ENCODE results near the gene CTTN. TPM values are rescaled to one million over a fixed set of nuclear protein-coding genes. Genes with fewer than 3 reads are reported as not detected.

CTTN gene
- total and polyA plus RNA-seq, 2 of the 8 experiments (the other 6 are each of a cell fraction or from before 2014, with no cell fraction given): 84.6 to 216 TPM

DNA sequence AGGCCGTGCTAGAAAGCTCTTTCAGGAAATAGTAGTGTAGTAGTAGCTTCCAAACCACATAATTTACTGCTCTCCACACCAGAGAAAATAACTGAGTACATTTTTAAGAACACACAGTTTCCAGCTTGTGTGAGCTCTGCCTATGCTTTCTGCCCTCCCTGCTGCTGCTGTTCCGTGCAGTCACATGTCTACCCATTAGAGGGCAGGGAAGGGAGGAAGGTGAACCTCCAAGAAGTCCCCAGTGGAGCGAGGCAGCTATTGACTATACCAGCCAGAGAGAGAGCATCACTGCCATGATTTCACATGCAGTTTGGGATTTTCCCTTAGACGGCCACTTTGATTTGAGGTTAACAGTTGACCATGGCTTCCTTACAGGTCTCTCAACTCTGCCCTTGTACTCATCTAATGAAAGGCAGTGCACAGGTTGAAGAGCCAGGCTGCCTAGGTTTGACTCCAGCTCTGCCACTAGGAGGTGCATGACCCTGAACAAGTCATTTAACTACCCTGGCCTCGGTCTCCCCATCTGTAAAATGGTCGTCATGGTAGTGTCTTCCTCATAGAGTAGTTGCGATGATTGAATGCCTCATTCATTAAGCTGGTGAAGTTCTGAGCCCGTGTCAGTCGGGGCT, 19.7 kb upstream of the CTTN start:
- H2BK12ac ChIP-seq (ENCODE audit: low read depth, low read length): no peak overlapping the region
- no peak overlapping the region for H2BK20ac ChIP-seq (ENCODE audit: low read length)
- no peak overlapping the region for H3K4me2 ChIP-seq (ENCODE audit: insufficient read depth in 1 of 2, low read depth in 2 of 2, low read length in 2 of 2)
- H4K8ac ChIP-seq (ENCODE audit: extremely low read depth, insufficient read depth, low read length): no peak overlapping the region
- H2BK15ac ChIP-seq (ENCODE audit: low read length): no peak overlapping the region
- no peak overlapping the region for H3K27ac ChIP-seq (ENCODE audit: low read depth, low read length)
- H3K79me1 ChIP-seq (ENCODE audit: low read depth, low read length): no peaks in the 10 kb centered on the region; the same call in 1 of the 2 replicates
- no peak for DNase-seq (ENCODE audit: low read depth in 1 of 2, low spot score in 2 of 2)
- no peak overlapping the region for H3K14ac ChIP-seq (ENCODE audit: insufficient read length)
- H3K18ac ChIP-seq (ENCODE audit: extremely low read depth, low read length): no peak overlapping the region
- no peaks in the 10 kb centered on the region for H3K23me2 ChIP-seq (ENCODE audit: low read depth, low read length)
- H4K20me1 ChIP-seq (replicated peaks in 1 of 2; ENCODE audit: control insufficient read depth in 1 of 2, insufficient read depth in 2 of 2, low read length in 2 of 2): peaks cover 1 to 8% of the 10 kb centered on the region in 2 experiments
- WGBS, 2 experiments (ENCODE audit: extremely low coverage in 1 of 2, insufficient coverage in 1 of 2, insufficient read length in 1 of 2, insufficient replicate concordance in 2 of 2, low coverage in 1 of 2, low lambda C conversion rate in 2 of 2, missing lambda C conversion rate in 1 of 2): 88% methylated on average over 9 of the region's 9 CpGs; no CpG with 5 or more reads in 1 of the 2 experiments
- no peak overlapping the region for H3K23ac ChIP-seq (ENCODE audit: insufficient read length)
- H3K4me3 ChIP-seq (ENCODE audit: extremely low read depth in 1 of 4, insufficient read depth in 2 of 4, low read depth in 3 of 4, low read length in 4 of 4): no peak overlapping the region
- no peak overlapping the region for H3K56ac ChIP-seq (replicated peaks; ENCODE audit: insufficient read length, low read depth, low read length)
- ChIA-PET CTCF (ENCODE audit: partially characterized antibody) (interaction anchor here (0.7 to 2.5 kb wide), 16 partner anchors 9 to 147 kb away, joined by 3 to 15 read pairs (median 4); partner anchors contain the start of gene CTTN), POLR2A (ENCODE audit: partially characterized antibody) (interaction anchor here (0.9 to 1.6 kb wide), 4 partner anchors 9 to 23 kb away, joined by 3 to 5 read pairs (median 4); no protein-coding TSS in a partner anchor)
- H3K4ac ChIP-seq (replicated peaks; ENCODE audit: insufficient read length, low read depth, low read length): no peak overlapping the region
- TF ChIP-seq RAD21 (IDR thresholded peaks at IDR 0.05 in 1 of 2, conservative IDR thresholded peaks at IDR 0.05 in 1 of 2; ENCODE audit: low read depth in 2 of 2, low read length in 2 of 2): peak in 1 of 2 experiments; percentile 18; a peak in 1 of 4 replicates
- TF ChIP-seq KDM5A (IDR thresholded peaks at IDR 0.05; ENCODE audit: low read length): no peak
- no peak for TF ChIP-seq BRCA1 (IDR thresholded peaks at IDR 0.05; ENCODE audit: low read depth, low read length)
- TF ChIP-seq TCF12 (IDR thresholded peaks at IDR 0.05; ENCODE audit: low read depth, low read length): no peak
- peak; percentile 89; the same call in 1 of the 2 replicates for TF ChIP-seq KDM1A (IDR thresholded peaks at IDR 0.05; ENCODE audit: borderline replicate concordance, low read length)
- TF ChIP-seq, protein P1, sequence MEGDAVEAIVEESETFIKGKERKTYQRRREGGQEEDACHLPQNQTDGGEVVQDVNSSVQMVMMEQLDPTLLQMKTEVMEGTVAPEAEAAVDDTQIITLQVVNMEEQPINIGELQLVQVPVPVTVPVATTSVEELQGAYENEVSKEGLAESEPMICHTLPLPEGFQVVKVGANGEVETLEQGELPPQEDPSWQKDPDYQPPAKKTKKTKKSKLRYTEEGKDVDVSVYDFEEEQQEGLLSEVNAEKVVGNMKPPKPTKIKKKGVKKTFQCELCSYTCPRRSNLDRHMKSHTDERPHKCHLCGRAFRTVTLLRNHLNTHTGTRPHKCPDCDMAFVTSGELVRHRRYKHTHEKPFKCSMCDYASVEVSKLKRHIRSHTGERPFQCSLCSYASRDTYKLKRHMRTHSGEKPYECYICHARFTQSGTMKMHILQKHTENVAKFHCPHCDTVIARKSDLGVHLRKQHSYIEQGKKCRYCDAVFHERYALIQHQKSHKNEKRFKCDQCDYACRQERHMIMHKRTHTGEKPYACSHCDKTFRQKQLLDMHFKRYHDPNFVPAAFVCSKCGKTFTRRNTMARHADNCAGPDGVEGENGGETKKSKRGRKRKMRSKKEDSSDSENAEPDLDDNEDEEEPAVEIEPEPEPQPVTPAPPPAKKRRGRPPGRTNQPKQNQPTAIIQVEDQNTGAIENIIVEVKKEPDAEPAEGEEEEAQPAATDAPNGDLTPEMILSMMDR (IDR thresholded peaks at IDR 0.05; ENCODE audit: control extremely low read depth in 1 of 3, insufficient read depth in 1 of 3, low read depth in 1 of 3, low read length in 3 of 3): peak; percentile 1 to 43 (median 31); a peak in 3 of 4 replicates
- H3K4me1 ChIP-seq (replicated peaks in 1 of 4; ENCODE audit: control insufficient read depth in 3 of 4, insufficient read depth in 4 of 4, low read length in 3 of 4): peaks cover 0 to 10% (median 3%) of the 10 kb centered on the region in 4 experiments; a peak in 3 of 7 replicates
- H3K79me2 ChIP-seq (ENCODE audit: control insufficient read depth in 1 of 2, insufficient read depth in 2 of 2, low read length in 2 of 2): no peaks in the 10 kb centered on the region
- no peaks in the 10 kb centered on the region for H3K9me3 ChIP-seq (ENCODE audit: insufficient read depth in 2 of 2, low read depth in 1 of 2, low read length in 1 of 2)
- H2AFZ ChIP-seq (ENCODE audit: low read length): no peak overlapping the region
- H3K27me3 ChIP-seq (replicated peaks in 1 of 4; ENCODE audit: control insufficient read depth in 3 of 4, extremely low read depth in 1 of 4, insufficient read depth in 3 of 4, low read length in 3 of 4): no peaks in the 10 kb centered on the region
- H3K9ac ChIP-seq (replicated peaks in 1 of 4; ENCODE audit: extremely low read depth in 1 of 4, low read depth in 3 of 4, low read length in 3 of 4): no peak overlapping the region
- no peak overlapping the region for H4K91ac ChIP-seq (replicated peaks; ENCODE audit: insufficient read length, low read length)
- no peak overlapping the region for H4K5ac ChIP-seq (ENCODE audit: insufficient read length, low read depth, low read length)
- H2BK120ac ChIP-seq (replicated peaks; ENCODE audit: low read depth, low read length): no peak overlapping the region
- no peak overlapping the region for H2BK5ac ChIP-seq (ENCODE audit: low read depth, low read length)
- no peak overlapping the region for H2AK5ac ChIP-seq (ENCODE audit: low read depth, low read length)
- H3K36me3 ChIP-seq (ENCODE audit: control insufficient read depth in 2 of 4, insufficient read depth in 4 of 4, low read length in 3 of 4): peaks cover 11 to 65% (median 26%) of the 10 kb centered on the region in 4 experiments; a peak in 7 of 8 replicates
- FAIRE-seq: no peak

All from H1 (cell line).